Thyroid gland (tissue), 4 donors: ENCODE data around the gene ACSL6. TPM values are rescaled to one million over a fixed set of nuclear protein-coding genes. Genes with fewer than 3 reads are reported as not detected.

Source experiments
- DNase-seq, 2 donors: peaks; one replicate each; pipeline ENCODE4 v3.0.0-alpha.2; 2019
- H3K27ac ChIP-seq, 3 donors: fragments of 200-600 bp; sonication (generic); 1 replicate in 2 of 3; 2 replicates in 1 of 3; pipeline ENCODE4 v1.5.1; 2016 to 2019; ENCODE audit warnings: mild to moderate bottlenecking in 1 of 3, moderate library complexity in 1 of 3
- H3K27me3 ChIP-seq: fragments of 200-600 bp; sonication (generic); one replicate; pipeline ENCODE4 v1.5.1; 2019
- H3K36me3 ChIP-seq, 2 donors: fragments of 200-600 bp; sonication (generic); one replicate each; pipeline ENCODE4 v1.5.1; 2016 to 2019
- H3K4me1 ChIP-seq, 2 donors: fragments of 200-600 bp; sonication (generic); one replicate each; pipeline ENCODE4 v1.5.1; 2017 to 2019
- H3K4me3 ChIP-seq, 3 donors: fragments of 200-600 bp; sonication (generic); replicated peaks in 1 of 3; 1 replicate in 2 of 3; 2 replicates in 1 of 3; pipeline ENCODE4 v1.5.1; 2016; ENCODE audit warnings: mild to moderate bottlenecking in 1 of 3
- H3K9me3 ChIP-seq: fragments of 200-600 bp; sonication (generic); one replicate; pipeline ENCODE4 v1.5.1; 2017
- POLR2A ChIP-seq, 2 donors: fragments of 450-650 bp; IDR thresholded peaks; one replicate each; pipeline ENCODE4 v1.6.1; 2017; ENCODE audit warnings: antibody characterized with exemption in 2 of 2, mild to moderate bottlenecking in 2 of 2, moderate library complexity in 1 of 2
- WGBS, 2 donors: methylation state at CpG; one replicate each; pipeline ENCODE4 v1.1.5; 2017; 5-methylcytosine and 5-hydroxymethylcytosine counted together
- intact Hi-C: fragments of 100-400 bp; cut with DNase I; formaldehyde crosslinking; loops from one replicate; pipeline ENCODE4 v1.15.1; 2023
- total RNA-seq, 4 donors: library from RNA; depleted of rRNA; stranded (reverse); fragments of >200 nt; gene quantifications; one replicate each; pipeline ENCODE4 v1.2.3, GENCODE V29; 2016
- TF ChIP-seq, protein P1 (sequence below), 6 experiments: fragments of 200-600 bp in 3 of 6; fragments of 450-650 bp in 3 of 6; sonication (generic) in 3 of 6; IDR thresholded peaks; one replicate each; pipeline ENCODE4 v1.5.1; 2016 to 2019; ENCODE audit warnings: antibody characterized with exemption in 6 of 6, mild to moderate bottlenecking in 2 of 6, inconsistent platforms in 1 of 6, moderate library complexity in 1 of 6

The ACSL6 gene
- total RNA-seq, 4 donors from 2014 or later = 0.71 to 6.2 (median 1.2) TPM

DNA sequence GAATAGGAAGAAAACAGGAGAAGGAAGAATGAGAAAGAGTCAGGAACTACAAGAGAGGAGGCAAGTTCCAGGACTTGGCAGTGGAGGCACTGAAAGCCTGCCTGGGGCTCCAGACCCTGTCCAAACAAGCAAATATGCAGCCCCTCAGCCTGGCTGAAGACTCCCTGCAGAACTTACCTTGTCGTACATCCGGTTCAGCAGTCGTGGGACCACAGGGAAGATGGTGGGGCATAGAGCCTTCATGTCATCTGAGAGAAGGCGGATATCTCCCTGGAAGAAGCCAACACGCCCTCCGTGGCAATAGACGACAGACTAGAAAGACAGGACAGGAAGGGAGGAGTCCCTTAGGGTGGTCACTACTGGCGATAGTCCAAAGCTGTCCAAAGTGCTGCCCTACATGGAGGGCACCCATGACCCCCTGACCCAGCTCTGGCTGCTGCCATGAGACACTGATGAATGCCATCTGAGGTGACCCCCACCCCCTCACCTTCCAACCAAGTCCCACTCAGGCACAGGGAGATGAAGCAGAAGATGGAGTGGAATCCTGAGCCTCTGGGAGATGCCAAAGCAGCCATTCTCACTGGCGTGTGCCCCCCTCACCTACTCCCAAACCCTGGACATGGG lies 38.3 kb downstream of the ACSL6 start:
- intact Hi-C loops = no loop called here
- no peak for DNase-seq
- Histone ChIP-seq H3K4me1 (no peaks in the 10 kb centered on the region), H3K27ac (no peak overlapping the region), H3K27me3 (no peaks in the 10 kb centered on the region), H3K9me3 (no peaks in the 10 kb centered on the region), H3K36me3 (no peaks in the 10 kb centered on the region), H3K4me3 (no peak overlapping the region)
- no peak for TF ChIP-seq POLR2A (IDR thresholded peaks at IDR 0.05)
- TF ChIP-seq, protein P1, sequence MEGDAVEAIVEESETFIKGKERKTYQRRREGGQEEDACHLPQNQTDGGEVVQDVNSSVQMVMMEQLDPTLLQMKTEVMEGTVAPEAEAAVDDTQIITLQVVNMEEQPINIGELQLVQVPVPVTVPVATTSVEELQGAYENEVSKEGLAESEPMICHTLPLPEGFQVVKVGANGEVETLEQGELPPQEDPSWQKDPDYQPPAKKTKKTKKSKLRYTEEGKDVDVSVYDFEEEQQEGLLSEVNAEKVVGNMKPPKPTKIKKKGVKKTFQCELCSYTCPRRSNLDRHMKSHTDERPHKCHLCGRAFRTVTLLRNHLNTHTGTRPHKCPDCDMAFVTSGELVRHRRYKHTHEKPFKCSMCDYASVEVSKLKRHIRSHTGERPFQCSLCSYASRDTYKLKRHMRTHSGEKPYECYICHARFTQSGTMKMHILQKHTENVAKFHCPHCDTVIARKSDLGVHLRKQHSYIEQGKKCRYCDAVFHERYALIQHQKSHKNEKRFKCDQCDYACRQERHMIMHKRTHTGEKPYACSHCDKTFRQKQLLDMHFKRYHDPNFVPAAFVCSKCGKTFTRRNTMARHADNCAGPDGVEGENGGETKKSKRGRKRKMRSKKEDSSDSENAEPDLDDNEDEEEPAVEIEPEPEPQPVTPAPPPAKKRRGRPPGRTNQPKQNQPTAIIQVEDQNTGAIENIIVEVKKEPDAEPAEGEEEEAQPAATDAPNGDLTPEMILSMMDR (IDR thresholded peaks at IDR 0.05) = no peak
- WGBS, 2 donors = 80 to 87% methylated on average over 8 to 9 of the region's 9 CpGs

DNA sequence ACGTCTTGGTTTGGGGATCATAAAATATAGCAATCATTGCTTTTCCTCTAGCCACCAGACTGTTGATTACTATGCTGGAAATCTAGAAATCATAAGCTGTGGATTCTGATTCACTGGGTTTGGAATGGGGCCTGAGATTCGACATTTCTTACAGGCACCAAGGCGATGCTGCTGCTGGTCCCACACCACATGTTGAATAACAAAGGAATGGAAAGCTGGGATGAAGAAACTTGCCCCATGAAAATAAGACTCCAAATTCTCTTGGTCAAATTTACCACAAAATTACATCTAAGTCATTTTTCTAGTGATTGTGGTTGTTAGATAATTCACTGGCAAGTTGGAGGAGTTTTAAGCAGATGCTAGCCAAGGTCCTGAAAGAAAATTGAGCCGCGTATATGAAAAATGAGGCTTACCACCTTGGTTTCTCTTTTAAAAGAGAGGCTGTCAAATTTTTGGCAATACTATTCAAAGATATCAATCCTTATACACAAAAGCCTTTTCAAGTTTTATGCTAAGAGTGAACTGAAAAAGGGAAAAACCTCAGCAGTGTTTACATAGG lies 43.0 kb downstream of the ACSL6 start:
- no peak overlapping the region for H3K27ac ChIP-seq
- H3K9me3 ChIP-seq = no peaks in the 10 kb centered on the region
- H3K36me3 ChIP-seq = no peaks in the 10 kb centered on the region
- no peaks in the 10 kb centered on the region for H3K27me3 ChIP-seq
- intact Hi-C loops = no loop called here
- no peaks in the 10 kb centered on the region for H3K4me1 ChIP-seq
- 74 to 83% methylated on average over 5 of the region's 5 CpGs for WGBS, 2 donors
- DNase-seq = no peak
- TF ChIP-seq, protein P1 (IDR thresholded peaks at IDR 0.05) = no peak
- no peak for TF ChIP-seq POLR2A (IDR thresholded peaks at IDR 0.05)
- no peak overlapping the region for H3K4me3 ChIP-seq

DNA sequence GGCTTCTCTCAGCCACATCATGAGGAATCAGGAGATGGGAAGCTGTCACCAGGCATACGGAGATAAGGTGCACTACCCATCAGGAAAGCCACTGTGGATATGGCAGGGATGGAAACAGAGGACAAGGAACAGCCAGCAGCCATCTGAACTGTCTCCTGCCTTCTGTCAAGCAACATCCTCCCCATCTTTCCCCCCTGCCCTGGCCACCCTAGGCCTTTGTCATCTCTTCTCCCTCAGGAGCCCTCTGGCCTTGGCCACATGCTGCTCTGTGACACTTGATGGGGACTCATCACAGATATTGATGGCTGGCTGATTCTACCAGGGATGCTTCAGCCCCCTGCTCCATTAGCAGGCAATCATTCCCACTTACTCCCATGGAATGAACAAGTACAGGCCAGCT lies 44.9 kb downstream of the ACSL6 start:
- H3K4me3 ChIP-seq = no peak overlapping the region
- no peak for DNase-seq
- 86 to 95% methylated on average over 1 of the region's 1 CpG for WGBS, 2 donors
- no peak overlapping the region for H3K27ac ChIP-seq
- no peaks in the 10 kb centered on the region for H3K27me3 ChIP-seq
- no peaks in the 10 kb centered on the region for H3K36me3 ChIP-seq
- H3K4me1 ChIP-seq = no peaks in the 10 kb centered on the region
- no peak for TF ChIP-seq POLR2A (IDR thresholded peaks at IDR 0.05)
- TF ChIP-seq, protein P1 (IDR thresholded peaks at IDR 0.05) = no peak
- no peaks in the 10 kb centered on the region for H3K9me3 ChIP-seq
- intact Hi-C loops = no loop called here

DNA sequence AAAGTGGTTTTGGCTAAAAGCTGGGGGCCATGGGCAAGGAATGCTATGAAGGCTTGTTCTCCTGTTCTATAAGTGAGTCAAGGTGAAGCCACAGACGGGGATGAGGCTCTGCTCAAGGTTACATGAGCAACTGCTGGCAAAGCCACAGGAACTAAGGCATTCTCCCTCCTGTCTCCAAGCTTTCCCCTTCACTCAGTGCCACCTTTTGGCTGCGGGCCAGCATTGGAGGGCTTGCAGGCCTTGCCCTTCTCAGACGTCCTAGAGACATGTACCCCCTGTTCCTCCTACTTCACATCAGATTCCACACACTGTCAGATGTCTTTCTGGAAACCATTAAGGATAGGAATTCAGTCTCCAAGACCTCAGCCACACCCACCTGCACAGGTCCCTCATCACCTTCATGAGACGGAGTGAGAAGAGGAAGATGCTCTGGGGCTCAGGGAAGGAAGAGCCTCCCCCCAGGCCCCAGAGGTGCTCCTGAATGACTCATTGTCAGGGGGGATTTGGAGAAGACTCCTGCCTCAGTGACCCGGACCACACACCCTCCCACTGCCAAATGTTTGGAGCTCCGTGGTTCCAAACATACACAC lies 45.5 kb downstream of the ACSL6 start:
- no peak for DNase-seq
- WGBS, 2 donors = 71 to 83% methylated on average over 5 to 6 of the region's 6 CpGs

More for the DNA sequence above, 45.5 kb downstream of the ACSL6 start:
- H3K27ac ChIP-seq = no peak overlapping the region
- no peaks in the 10 kb centered on the region for H3K36me3 ChIP-seq
- TF ChIP-seq POLR2A (IDR thresholded peaks at IDR 0.05) = no peak
- TF ChIP-seq, protein P1 (IDR thresholded peaks at IDR 0.05) = no peak
- H3K4me3 ChIP-seq = no peak overlapping the region
- H3K27me3 ChIP-seq = no peaks in the 10 kb centered on the region
- H3K9me3 ChIP-seq = no peaks in the 10 kb centered on the region
- H3K4me1 ChIP-seq = no peaks in the 10 kb centered on the region
- intact Hi-C loops = no loop called here
